AG10803 (cell line): ENCODE results near the gene HES3.

Experiments
- DNase-seq: peaks from one replicate; pipeline ENCODE4 v3.0.0; 2010; ENCODE audit warnings: low read depth
- H3K4me3 ChIP-seq: 2 replicates; pipeline ENCODE4 v1.5.1; 2011; ENCODE audit warnings: mild to moderate bottlenecking, low read length, control low read depth
- CTCF ChIP-seq: conservative IDR thresholded peaks from 2 replicates; pipeline ENCODE4 v1.5.1; 2011; ENCODE audit warnings: mild to moderate bottlenecking, low read length, control low read depth, inconsistent platforms

The HES3 gene

GRCh38 chr1:6205849-6206519 is 38.0 kb upstream of the HES3 start, which contains the start of gene RNF207:
TSS of gene RNF207 (plus strand) at chr1:6206119. CDS start at chr1:6206536, 417 bp downstream.
- peak within 1 kb of the TSS; percentile 54 for H3K4me3 ChIP-seq
- TF ChIP-seq CTCF = no peak
- peak; percentile 58 for DNase-seq

GRCh38 chr1:6206520-6206855 is 37.5 kb upstream of the HES3 start:
- TF ChIP-seq CTCF = no peak
- DNase-seq = no peak
- H3K4me3 ChIP-seq = peak overlapping the region; percentile 54

GRCh38 chr1:6207075-6207885 is 36.7 kb upstream of the HES3 start:
- DNase-seq = no peak
- TF ChIP-seq CTCF = no peak
- H3K4me3 ChIP-seq = no peak overlapping the region

GRCh38 chr1:6207921-6208320 is 36.1 kb upstream of the HES3 start:
- DNase-seq = no peak
- no peak for TF ChIP-seq CTCF
- no peak overlapping the region for H3K4me3 ChIP-seq

- peak; percentile 55 for DNase-seq
- TF ChIP-seq CTCF = peak; percentile 44
- H3K4me3 ChIP-seq = peak overlapping the region; percentile 48
Observed at GRCh38 chr1:6208723-6209660, 35.0 kb upstream of the HES3 start.

- TF ChIP-seq CTCF = 0 out of 2 replicates have a peak, but pooled peaks have one; percentile 3
- H3K4me3 ChIP-seq = peak overlapping the region; percentile 27
- no peak for DNase-seq
Observed at GRCh38 chr1:6209661-6210580, 34.1 kb upstream of the HES3 start.
